Measurements from ENCODE around the gene EN1.

The EN1 gene

GRCh38 chr2:118844261-118845004 is 3.0 kb downstream of the EN1 start:
- no peak overlapping the region for H3K4me3 ChIP-seq (ENCODE audit: low read length, poor library complexity, severe bottlenecking)
- TF ChIP-seq EZH2phosphoT487 (IDR thresholded peaks at IDR 0.05; ENCODE audit: borderline replicate concordance) (no peak), CTCF (conservative IDR thresholded peaks at IDR 0.05; ENCODE audit: low read length) (no peak)
- H3K4me1 ChIP-seq (ENCODE audit: insufficient read depth, low read length, poor library complexity, severe bottlenecking): no peaks in the 10 kb centered on the region
- no peaks in the 10 kb centered on the region for H3K27me3 ChIP-seq (ENCODE audit: insufficient read depth, low read length, poor library complexity, severe bottlenecking)
- no peak overlapping the region for H3K9ac ChIP-seq (ENCODE audit: low read depth, low read length, poor library complexity, severe bottlenecking)
- no peaks in the 10 kb centered on the region for H3K9me2 ChIP-seq (replicated peaks; ENCODE audit: low read depth, low read length)
- no peaks in the 10 kb centered on the region for H3K9me3 ChIP-seq (ENCODE audit: insufficient read depth, low read depth, low read length)
- H3K79me2 ChIP-seq (ENCODE audit: insufficient read depth, low read length): no peaks in the 10 kb centered on the region
- no peaks in the 10 kb centered on the region for H3F3A ChIP-seq (ENCODE audit: low read depth)
- no peak overlapping the region for H3K4me2 ChIP-seq (ENCODE audit: low read depth, low read length, poor library complexity, severe bottlenecking)
- H3K36me3 ChIP-seq (ENCODE audit: insufficient read depth, low read length): no peaks in the 10 kb centered on the region
- no peaks in the 10 kb centered on the region for H4K20me1 ChIP-seq (ENCODE audit: insufficient read depth, low read length, poor library complexity, severe bottlenecking)
- no peak overlapping the region for H2AFZ ChIP-seq (ENCODE audit: low read length)

GRCh38 chr2:118843483-118844132 is 3.8 kb downstream of the EN1 start:
- Histone ChIP-seq H3K4me2 (ENCODE audit: low read depth, low read length, poor library complexity, severe bottlenecking) (no peak overlapping the region), H4K20me1 (ENCODE audit: insufficient read depth, low read length, poor library complexity, severe bottlenecking) (no peaks in the 10 kb centered on the region), H2AFZ (ENCODE audit: low read length) (no peak overlapping the region), H3K36me3 (ENCODE audit: insufficient read depth, low read length) (no peaks in the 10 kb centered on the region), H3K9me2 (replicated peaks; ENCODE audit: low read depth, low read length) (no peaks in the 10 kb centered on the region), H3K9ac (ENCODE audit: low read depth, low read length, poor library complexity, severe bottlenecking) (no peak overlapping the region), H3K4me3 (ENCODE audit: low read length, poor library complexity, severe bottlenecking) (no peak overlapping the region), H3F3A (ENCODE audit: low read depth) (no peaks in the 10 kb centered on the region), H3K9me3 (ENCODE audit: insufficient read depth, low read depth, low read length) (no peaks in the 10 kb centered on the region), H3K4me1 (ENCODE audit: insufficient read depth, low read length, poor library complexity, severe bottlenecking) (no peaks in the 10 kb centered on the region), H3K79me2 (ENCODE audit: insufficient read depth, low read length) (no peaks in the 10 kb centered on the region), H3K27me3 (ENCODE audit: insufficient read depth, low read length, poor library complexity, severe bottlenecking) (no peaks in the 10 kb centered on the region)
- no peak for TF ChIP-seq EZH2phosphoT487 (IDR thresholded peaks at IDR 0.05; ENCODE audit: borderline replicate concordance)
- TF ChIP-seq CTCF (conservative IDR thresholded peaks at IDR 0.05; ENCODE audit: low read length): no peak

DNA sequence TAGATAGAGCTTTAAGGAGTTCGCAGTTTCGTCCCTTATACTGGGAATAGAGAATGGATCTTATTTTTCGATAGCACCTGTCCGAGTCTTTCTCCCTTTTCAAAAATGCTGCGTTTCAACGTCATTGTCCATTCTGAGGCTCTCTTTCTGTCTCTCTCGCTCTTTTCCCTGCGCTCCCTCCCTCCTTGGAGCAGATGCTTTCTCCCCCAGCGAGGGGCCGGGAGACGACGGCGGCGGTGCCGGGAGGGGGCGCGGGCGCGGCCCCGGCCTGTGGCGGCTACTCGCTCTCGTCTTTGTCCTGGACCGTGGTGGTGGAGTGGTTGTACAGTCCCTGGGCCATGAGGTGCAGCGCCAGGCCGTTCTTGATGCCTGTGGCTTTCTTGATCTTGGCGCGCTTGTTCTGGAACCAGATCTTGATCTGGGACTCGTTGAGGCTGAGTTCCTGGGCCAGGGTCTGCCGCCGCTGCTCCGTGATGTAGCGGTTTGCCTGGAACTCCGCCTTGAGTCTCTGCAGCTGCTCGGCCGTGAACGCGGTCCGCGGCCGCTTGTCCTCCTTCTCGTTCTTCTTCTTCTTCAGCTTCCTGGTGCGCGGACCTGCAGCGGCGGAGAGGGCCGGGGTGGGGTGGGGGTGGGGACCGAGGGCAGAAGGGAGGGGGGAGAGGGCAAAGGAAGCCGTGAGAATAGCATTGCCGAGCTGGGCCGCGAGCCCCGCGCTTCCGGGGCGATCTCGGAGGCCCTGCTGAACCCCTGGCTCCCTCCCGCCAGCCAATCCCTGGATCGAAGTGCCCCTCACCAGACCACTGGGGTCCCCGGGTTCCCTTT is 4.6 kb downstream of the EN1 start:
- Histone ChIP-seq H3K4me2 (ENCODE audit: low read depth, low read length, poor library complexity, severe bottlenecking) (no peak overlapping the region), H3K4me3 (ENCODE audit: low read length, poor library complexity, severe bottlenecking) (no peak overlapping the region), H3K79me2 (ENCODE audit: insufficient read depth, low read length) (no peaks in the 10 kb centered on the region), H3K4me1 (ENCODE audit: insufficient read depth, low read length, poor library complexity, severe bottlenecking) (no peaks in the 10 kb centered on the region), H3F3A (ENCODE audit: low read depth) (no peaks in the 10 kb centered on the region), H2AFZ (ENCODE audit: low read length) (no peak overlapping the region), H3K36me3 (ENCODE audit: insufficient read depth, low read length) (no peaks in the 10 kb centered on the region), H4K20me1 (ENCODE audit: insufficient read depth, low read length, poor library complexity, severe bottlenecking) (no peaks in the 10 kb centered on the region), H3K9me2 (replicated peaks; ENCODE audit: low read depth, low read length) (no peaks in the 10 kb centered on the region), H3K9ac (ENCODE audit: low read depth, low read length, poor library complexity, severe bottlenecking) (no peak overlapping the region), H3K27me3 (ENCODE audit: insufficient read depth, low read length, poor library complexity, severe bottlenecking) (no peaks in the 10 kb centered on the region), H3K9me3 (ENCODE audit: insufficient read depth, low read depth, low read length) (no peaks in the 10 kb centered on the region)
- TF ChIP-seq CTCF (conservative IDR thresholded peaks at IDR 0.05; ENCODE audit: low read length) (no peak), EZH2phosphoT487 (IDR thresholded peaks at IDR 0.05; ENCODE audit: borderline replicate concordance) (no peak)

Data from Loucy (cell line).